Measurements from ENCODE around the gene CFAP20DC.

The CFAP20DC gene

DNA sequence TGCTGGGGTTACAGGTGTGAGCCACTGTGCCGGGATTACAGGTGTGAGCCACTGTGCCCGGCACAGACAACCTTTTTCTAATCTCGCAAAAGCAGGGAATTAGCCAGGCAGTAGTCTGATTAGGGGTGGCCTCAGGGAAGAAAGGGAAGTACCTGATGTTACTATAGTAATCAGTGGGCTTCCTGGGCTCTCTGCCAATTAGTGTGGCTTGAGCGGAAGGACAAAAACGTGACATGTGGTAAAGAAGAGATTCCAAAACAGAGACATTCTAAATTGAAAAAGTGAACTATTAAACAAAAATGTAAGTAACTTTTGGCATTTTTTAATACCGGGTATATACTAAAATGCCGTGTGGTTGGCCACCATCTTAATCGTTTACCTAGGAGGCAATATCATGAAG, 48.1 kb downstream of the CFAP20DC start:
- CTCF ChIA-PET = interaction anchor here (1.7 kb wide), 1 partner anchor 52 kb away, joined by 5 read pairs; no protein-coding TSS in a partner anchor
- Histone ChIP-seq H3K4me3 (ENCODE audit: control insufficient read depth in 1 of 7, extremely low read depth in 1 of 7, insufficient read depth in 4 of 7, low read depth in 2 of 7, low read length in 6 of 7) (peak overlapping the region in 1 of 7 experiments; percentile 29), H3K4me1 (ENCODE audit: control extremely low read depth in 1 of 4, control insufficient read depth in 4 of 4, insufficient read depth in 4 of 4, low read length in 3 of 4) (peaks cover 4 to 25% (median 8%) of the 10 kb centered on the region in 4 experiments), H3K27ac (ENCODE audit: insufficient read depth in 1 of 2, low read depth in 1 of 2, low read length in 2 of 2, poor library complexity in 1 of 2, severe bottlenecking in 2 of 2) (no peak overlapping the region), H3K9me3 (ENCODE audit: control extremely low read depth in 1 of 5, control insufficient read depth in 4 of 5, insufficient read depth in 2 of 5, low read depth in 1 of 5, low read length in 4 of 5) (no peaks in the 10 kb centered on the region), H3K27me3 (replicated peaks in 2 of 5; ENCODE audit: control insufficient read depth in 4 of 5, insufficient read depth in 5 of 5, low read length in 4 of 5) (no peaks in the 10 kb centered on the region), H3K36me3 (ENCODE audit: control insufficient read depth in 4 of 4, insufficient read depth in 4 of 4, low read length in 3 of 4) (no peaks in the 10 kb centered on the region)
- DNase-seq = peak; percentile 87 to 97 (median 96)
- POLR2A ChIA-PET = no interaction called here
- 19% methylated on average over 3 of the region's 8 CpGs for WGBS (ENCODE audit: insufficient coverage)

DNA sequence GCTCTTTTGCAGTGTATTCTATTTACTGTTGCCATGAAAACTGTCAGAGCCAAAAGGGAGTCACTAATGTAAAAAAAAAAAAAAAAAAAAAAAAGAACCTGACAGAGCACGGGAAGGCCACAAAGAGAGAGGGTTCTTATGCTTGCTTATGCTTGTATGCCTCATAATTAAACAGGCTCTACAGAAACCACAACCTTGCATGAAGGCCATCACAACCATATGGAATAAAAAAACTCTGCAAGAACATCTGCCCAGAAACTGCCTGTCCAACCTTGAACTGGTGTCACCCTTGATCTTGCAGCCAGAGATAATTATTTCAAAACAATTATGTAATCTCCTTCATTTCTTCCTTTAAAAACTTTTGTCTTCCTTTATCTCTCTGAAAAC, 50.1 kb downstream of the CFAP20DC start:
- Histone ChIP-seq H3K27me3 (replicated peaks in 2 of 5; ENCODE audit: control insufficient read depth in 4 of 5, insufficient read depth in 5 of 5, low read length in 4 of 5) (no peaks in the 10 kb centered on the region), H3K4me3 (ENCODE audit: control insufficient read depth in 1 of 7, extremely low read depth in 1 of 7, insufficient read depth in 4 of 7, low read depth in 2 of 7, low read length in 6 of 7) (no peak overlapping the region), H3K9me3 (ENCODE audit: control extremely low read depth in 1 of 5, control insufficient read depth in 4 of 5, insufficient read depth in 2 of 5, low read depth in 1 of 5, low read length in 4 of 5) (no peaks in the 10 kb centered on the region), H3K36me3 (ENCODE audit: control insufficient read depth in 4 of 4, insufficient read depth in 4 of 4, low read length in 3 of 4) (no peaks in the 10 kb centered on the region), H3K27ac (ENCODE audit: insufficient read depth in 1 of 2, low read depth in 1 of 2, low read length in 2 of 2, poor library complexity in 1 of 2, severe bottlenecking in 2 of 2) (no peak overlapping the region), H3K4me1 (ENCODE audit: control extremely low read depth in 1 of 4, control insufficient read depth in 4 of 4, insufficient read depth in 4 of 4, low read length in 3 of 4) (peaks cover 4 to 28% (median 9%) of the 10 kb centered on the region in 4 experiments)
- no CpG with 5 or more reads among the region's 1 CpG for WGBS (ENCODE audit: insufficient coverage)
- peak in 2 of 3 donors; percentile 68 to 80 for DNase-seq
- CTCF ChIA-PET = interaction anchor here (7.3 kb wide), 1 partner anchor 54 kb away, joined by 72 read pairs; no protein-coding TSS in a partner anchor
- POLR2A ChIA-PET = no interaction called here

DNA sequence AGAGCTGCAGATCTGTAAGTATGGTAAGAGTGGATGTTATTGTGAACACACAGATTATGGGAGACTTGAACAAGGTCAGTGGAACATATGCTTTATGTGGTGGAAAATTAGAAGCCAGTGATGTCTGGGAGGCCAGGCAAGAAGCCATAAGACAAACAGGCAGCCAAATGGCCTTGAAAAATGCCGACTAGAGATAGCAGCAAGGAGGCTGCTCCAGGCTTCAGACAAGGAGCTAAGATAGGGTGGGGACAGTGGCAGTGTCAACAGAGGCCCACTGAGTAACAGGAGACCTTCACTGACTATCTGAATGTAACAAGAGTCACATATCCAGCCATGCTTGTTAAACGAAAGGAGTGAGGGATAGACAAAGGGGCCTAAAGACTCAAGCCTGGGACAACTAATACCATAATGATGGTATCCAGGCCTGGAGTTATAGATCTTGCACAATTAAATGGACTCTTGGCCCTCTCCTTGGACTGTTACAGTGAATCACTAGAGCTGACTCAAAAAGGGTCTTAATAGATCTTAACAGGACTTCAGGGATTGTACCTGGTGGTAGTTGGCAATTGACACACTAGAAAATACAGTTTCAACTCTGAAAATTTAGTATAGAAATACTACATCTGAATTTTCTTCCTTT, 50.6 kb downstream of the CFAP20DC start:
- DNase-seq = no peak
- CTCF ChIA-PET = interaction anchor here (0.9 to 7.3 kb wide), 3 partner anchors 8 to 55 kb away, joined by 3 to 72 read pairs (median 5); no protein-coding TSS in a partner anchor
- Histone ChIP-seq H3K27ac (ENCODE audit: insufficient read depth in 1 of 2, low read depth in 1 of 2, low read length in 2 of 2, poor library complexity in 1 of 2, severe bottlenecking in 2 of 2) (peak overlapping the region in 1 of 2 experiments; percentile 27), H3K36me3 (ENCODE audit: control insufficient read depth in 4 of 4, insufficient read depth in 4 of 4, low read length in 3 of 4) (no peaks in the 10 kb centered on the region), H3K9me3 (ENCODE audit: control extremely low read depth in 1 of 5, control insufficient read depth in 4 of 5, insufficient read depth in 2 of 5, low read depth in 1 of 5, low read length in 4 of 5) (no peaks in the 10 kb centered on the region), H3K4me3 (ENCODE audit: control insufficient read depth in 1 of 7, extremely low read depth in 1 of 7, insufficient read depth in 4 of 7, low read depth in 2 of 7, low read length in 6 of 7) (no peak overlapping the region), H3K27me3 (replicated peaks in 2 of 5; ENCODE audit: control insufficient read depth in 4 of 5, insufficient read depth in 5 of 5, low read length in 4 of 5) (no peaks in the 10 kb centered on the region), H3K4me1 (ENCODE audit: control extremely low read depth in 1 of 4, control insufficient read depth in 4 of 4, insufficient read depth in 4 of 4, low read length in 3 of 4) (peaks cover 4 to 28% (median 9%) of the 10 kb centered on the region in 4 experiments)
- POLR2A ChIA-PET = no interaction called here
- 100% methylated on average over 2 of the region's 2 CpGs for WGBS (ENCODE audit: insufficient coverage)

DNA sequence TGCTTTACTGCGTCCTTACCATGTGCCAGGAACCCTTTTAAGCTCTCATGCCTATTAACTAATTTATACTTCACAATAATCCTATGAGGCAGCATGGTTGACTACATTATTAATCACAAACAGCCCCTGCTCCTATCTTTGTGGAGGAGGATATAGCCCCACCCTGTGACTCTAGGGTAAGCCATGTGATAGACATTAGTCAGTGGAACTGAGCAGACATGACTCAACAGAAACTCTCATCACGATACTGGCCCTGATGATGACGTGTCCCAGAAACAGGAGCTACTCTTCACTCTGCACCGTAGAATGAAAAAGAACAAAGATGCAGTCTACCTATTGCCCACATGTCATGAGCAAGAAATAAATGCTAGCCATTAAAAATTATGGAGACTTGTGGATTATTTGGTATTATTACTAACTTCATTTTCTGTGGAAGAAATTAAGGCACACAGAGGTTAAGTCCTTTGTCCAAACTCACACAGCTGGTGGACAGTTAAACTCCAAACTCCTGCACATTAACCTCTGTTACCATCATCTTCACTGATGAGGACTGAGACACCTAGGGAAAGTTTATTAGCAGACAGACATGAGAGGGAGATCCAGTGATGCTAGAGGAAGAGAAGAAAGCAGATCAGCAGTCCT, 51.2 kb downstream of the CFAP20DC start:
- no peak overlapping the region for H3K4me3 ChIP-seq (ENCODE audit: control insufficient read depth in 1 of 7, extremely low read depth in 1 of 7, insufficient read depth in 4 of 7, low read depth in 2 of 7, low read length in 6 of 7)
- DNase-seq = peak; percentile 20 to 67 (median 59)
- H3K4me1 ChIP-seq (ENCODE audit: control extremely low read depth in 1 of 4, control insufficient read depth in 4 of 4, insufficient read depth in 4 of 4, low read length in 3 of 4) = peaks cover 4 to 28% (median 9%) of the 10 kb centered on the region in 4 experiments
- H3K27me3 ChIP-seq (replicated peaks in 2 of 5; ENCODE audit: control insufficient read depth in 4 of 5, insufficient read depth in 5 of 5, low read length in 4 of 5) = no peaks in the 10 kb centered on the region
- CTCF ChIA-PET = interaction anchor here (0.8 to 7.3 kb wide), 6 partner anchors 9 to 175 kb away, joined by 3 to 72 read pairs (median 5); no protein-coding TSS in a partner anchor
- WGBS (ENCODE audit: insufficient coverage) = 100% methylated on average over 1 of the region's 4 CpGs
- H3K27ac ChIP-seq (ENCODE audit: insufficient read depth in 1 of 2, low read depth in 1 of 2, low read length in 2 of 2, poor library complexity in 1 of 2, severe bottlenecking in 2 of 2) = peak overlapping the region in 1 of 2 experiments; percentile 27
- POLR2A ChIA-PET = no interaction called here
- H3K9me3 ChIP-seq (ENCODE audit: control extremely low read depth in 1 of 5, control insufficient read depth in 4 of 5, insufficient read depth in 2 of 5, low read depth in 1 of 5, low read length in 4 of 5) = no peaks in the 10 kb centered on the region
- H3K36me3 ChIP-seq (ENCODE audit: control insufficient read depth in 4 of 4, insufficient read depth in 4 of 4, low read length in 3 of 4) = no peaks in the 10 kb centered on the region

DNA sequence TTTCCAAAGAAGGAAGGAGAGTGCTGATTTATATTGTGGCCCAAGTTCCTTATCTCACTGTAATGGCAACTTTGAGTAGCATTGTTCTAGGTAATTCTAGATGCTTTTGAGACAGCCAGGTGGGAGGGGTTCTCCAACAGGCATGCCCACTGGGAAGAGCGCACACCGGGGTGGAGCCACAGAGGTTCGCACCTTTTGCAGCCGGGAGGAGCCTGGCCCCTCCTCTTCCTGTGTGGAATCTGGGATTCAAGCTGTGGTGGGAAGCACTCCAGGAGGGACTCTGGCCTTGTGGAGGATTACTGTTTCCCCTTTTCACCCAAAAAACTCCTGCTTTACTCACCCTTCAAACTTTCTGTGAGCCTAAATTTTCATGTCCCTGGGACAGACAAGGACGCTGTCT, 53.1 kb downstream of the CFAP20DC start:
- H3K27ac ChIP-seq (ENCODE audit: insufficient read depth in 1 of 2, low read depth in 1 of 2, low read length in 2 of 2, poor library complexity in 1 of 2, severe bottlenecking in 2 of 2) = no peak overlapping the region
- no peak for DNase-seq
- H3K9me3 ChIP-seq (ENCODE audit: control extremely low read depth in 1 of 5, control insufficient read depth in 4 of 5, insufficient read depth in 2 of 5, low read depth in 1 of 5, low read length in 4 of 5) = no peaks in the 10 kb centered on the region
- peaks cover 3 to 24% (median 7%) of the 10 kb centered on the region in 4 experiments for H3K4me1 ChIP-seq (ENCODE audit: control extremely low read depth in 1 of 4, control insufficient read depth in 4 of 4, insufficient read depth in 4 of 4, low read length in 3 of 4)
- WGBS (ENCODE audit: insufficient coverage) = 100% methylated on average over 1 of the region's 5 CpGs
- POLR2A ChIA-PET = interaction anchor here (1.1 kb wide), 1 partner anchor 11 kb away, joined by 3 read pairs; no protein-coding TSS in a partner anchor
- H3K4me3 ChIP-seq (ENCODE audit: control insufficient read depth in 1 of 7, extremely low read depth in 1 of 7, insufficient read depth in 4 of 7, low read depth in 2 of 7, low read length in 6 of 7) = no peak overlapping the region
- CTCF ChIA-PET = interaction anchor here (1.1 to 7.3 kb wide), 5 partner anchors 10 to 858 kb away, joined by 3 to 72 read pairs (median 8); no protein-coding TSS in a partner anchor
- no peaks in the 10 kb centered on the region for H3K36me3 ChIP-seq (ENCODE audit: control insufficient read depth in 4 of 4, insufficient read depth in 4 of 4, low read length in 3 of 4)
- H3K27me3 ChIP-seq (replicated peaks in 2 of 5; ENCODE audit: control insufficient read depth in 4 of 5, insufficient read depth in 5 of 5, low read length in 4 of 5) = no peaks in the 10 kb centered on the region

GRCh38 chr3:58994746-58995330, 55.0 kb downstream of the CFAP20DC start:
- Histone ChIP-seq H3K4me3 (ENCODE audit: control insufficient read depth in 1 of 7, extremely low read depth in 1 of 7, insufficient read depth in 4 of 7, low read depth in 2 of 7, low read length in 6 of 7) (peak overlapping the region in 1 of 7 experiments; percentile 40), H3K9me3 (ENCODE audit: control extremely low read depth in 1 of 5, control insufficient read depth in 4 of 5, insufficient read depth in 2 of 5, low read depth in 1 of 5, low read length in 4 of 5) (no peaks in the 10 kb centered on the region), H3K27me3 (replicated peaks in 2 of 5; ENCODE audit: control insufficient read depth in 4 of 5, insufficient read depth in 5 of 5, low read length in 4 of 5) (no peaks in the 10 kb centered on the region), H3K4me1 (ENCODE audit: control extremely low read depth in 1 of 4, control insufficient read depth in 4 of 4, insufficient read depth in 4 of 4, low read length in 3 of 4) (peaks cover 2 to 16% (median 4%) of the 10 kb centered on the region in 4 experiments), H3K27ac (ENCODE audit: insufficient read depth in 1 of 2, low read depth in 1 of 2, low read length in 2 of 2, poor library complexity in 1 of 2, severe bottlenecking in 2 of 2) (no peak overlapping the region), H3K36me3 (ENCODE audit: control insufficient read depth in 4 of 4, insufficient read depth in 4 of 4, low read length in 3 of 4) (no peaks in the 10 kb centered on the region)
- CTCF ChIA-PET = interaction anchor here (0.6 to 7.3 kb wide), 6 partner anchors 12 to 1130 kb away, joined by 3 to 72 read pairs (median 4); partner anchors contain the start of genes HTD2 and RPP14
- POLR2A ChIA-PET = no interaction called here
- WGBS (ENCODE audit: insufficient coverage) = 50% methylated on average over 2 of the region's 6 CpGs
- DNase-seq = peak; percentile 77 to 87 (median 86)

Data from common myeloid progenitor, CD34-positive (primary cell).